Parathyroid adenoma (tissue), 2 donors: Measurements from ENCODE around the gene MGP.

ENCODE experiments used
- H2AFZ ChIP-seq: fragments of 300-600 bp; sonication (generic); one replicate; pipeline ENCODE4 v1.7.0; 2017; ENCODE audit warnings: antibody characterized with exemption, mild to moderate bottlenecking
- H3K27ac ChIP-seq: fragments of 300-600 bp; sonication (generic); one replicate; pipeline ENCODE4 v1.7.0; 2017
- H3K27me3 ChIP-seq: fragments of 300-600 bp; sonication (generic); one replicate; pipeline ENCODE4 v1.7.0; 2017; ENCODE audit warnings: low read length; ENCODE audit not compliant: control insufficient read depth, insufficient read depth
- H3K36me3 ChIP-seq: fragments of 300-600 bp; sonication (generic); one replicate; pipeline ENCODE4 v1.7.0; 2017; ENCODE audit warnings: low read length; ENCODE audit not compliant: control insufficient read depth, insufficient read depth
- H3K4me1 ChIP-seq: fragments of 300-600 bp; sonication (generic); one replicate; pipeline ENCODE4 v1.7.0; 2017; ENCODE audit warnings: control low read depth
- H3K4me2 ChIP-seq: fragments of 300-600 bp; sonication (generic); one replicate; pipeline ENCODE4 v1.7.0; 2017; ENCODE audit warnings: low read length
- H3K4me3 ChIP-seq: fragments of 300-600 bp; sonication (generic); one replicate; pipeline ENCODE4 v1.7.0; 2017; ENCODE audit warnings: low read depth, low read length
- H3K79me2 ChIP-seq: fragments of 300-600 bp; sonication (generic); one replicate; pipeline ENCODE4 v1.7.0; 2017; ENCODE audit warnings: control low read depth
- H3K9ac ChIP-seq: fragments of 300-600 bp; sonication (generic); one replicate; pipeline ENCODE4 v1.7.0; 2017; ENCODE audit warnings: mild to moderate bottlenecking
- H3K9me3 ChIP-seq: fragments of 300-600 bp; sonication (generic); one replicate; pipeline ENCODE4 v1.7.0; 2017; ENCODE audit warnings: low read length; ENCODE audit not compliant: control insufficient read depth
- CTCF ChIP-seq: fragments of 300-600 bp; sonication (generic); IDR thresholded peaks from one replicate; pipeline ENCODE4 v1.7.0; 2017; ENCODE audit warnings: antibody characterized with exemption, mild to moderate bottlenecking
- donor health status: primary hyperparathyroidism.

The MGP gene

GRCh38 chr12:14871886-14872285 lies 13.8 kb downstream of the MGP start:
- Histone ChIP-seq H2AFZ (no peak overlapping the region), H3K36me3 (no peaks in the 10 kb centered on the region), H3K27ac (no peak overlapping the region), H3K4me1 (no peaks in the 10 kb centered on the region), H3K9ac (no peak overlapping the region), H3K4me2 (no peak overlapping the region), H3K27me3 (no peaks in the 10 kb centered on the region), H3K4me3 (no peak overlapping the region), H3K79me2 (no peaks in the 10 kb centered on the region), H3K9me3 (no peaks in the 10 kb centered on the region)
- no peak for TF ChIP-seq CTCF

- Histone ChIP-seq H3K36me3 (no peaks in the 10 kb centered on the region), H3K4me3 (no peak overlapping the region), H3K79me2 (no peaks in the 10 kb centered on the region), H2AFZ (no peak overlapping the region), H3K4me1 (no peaks in the 10 kb centered on the region), H3K27me3 (no peaks in the 10 kb centered on the region), H3K9ac (no peak overlapping the region), H3K9me3 (no peaks in the 10 kb centered on the region), H3K27ac (no peak overlapping the region), H3K4me2 (no peak overlapping the region)
- no peak for TF ChIP-seq CTCF
Observed at GRCh38 chr12:14871247-14871646, 14.4 kb downstream of the MGP start.

GRCh38 chr12:14868916-14869506 lies 16.6 kb downstream of the MGP start:
- no peaks in the 10 kb centered on the region for H3K27me3 ChIP-seq
- no peak overlapping the region for H2AFZ ChIP-seq
- no peak overlapping the region for H3K9ac ChIP-seq
- no peaks in the 10 kb centered on the region for H3K79me2 ChIP-seq
- no peak overlapping the region for H3K4me2 ChIP-seq
- TF ChIP-seq CTCF = no peak
- no peaks in the 10 kb centered on the region for H3K9me3 ChIP-seq
- no peak overlapping the region for H3K4me3 ChIP-seq
- H3K36me3 ChIP-seq = no peaks in the 10 kb centered on the region
- H3K27ac ChIP-seq = no peak overlapping the region
- H3K4me1 ChIP-seq = no peaks in the 10 kb centered on the region

DNA sequence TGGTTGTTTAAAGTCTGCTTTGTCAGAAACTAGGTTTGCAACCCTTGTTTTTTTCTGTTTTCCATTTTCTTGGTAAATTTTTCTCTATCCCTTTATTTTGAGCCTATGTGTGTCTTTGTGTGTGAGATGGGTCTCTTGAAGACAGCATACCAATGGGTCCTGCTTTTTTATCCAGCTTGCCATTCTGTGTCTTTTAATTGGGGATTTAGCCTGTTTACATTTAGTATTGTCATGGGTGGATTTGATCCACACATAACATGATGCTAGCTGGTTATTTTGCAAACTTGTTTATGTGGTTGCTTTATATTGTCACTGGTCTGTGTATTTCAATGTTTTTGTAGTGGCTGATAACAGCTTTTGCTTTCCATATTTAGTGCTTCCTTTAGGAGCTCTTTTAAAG lies 25.2 kb downstream of the MGP start:
- Histone ChIP-seq H3K4me3 (no peak overlapping the region), H3K27me3 (no peaks in the 10 kb centered on the region), H3K9ac (no peak overlapping the region), H3K9me3 (no peaks in the 10 kb centered on the region), H3K4me2 (no peak overlapping the region), H3K4me1 (no peaks in the 10 kb centered on the region), H3K36me3 (no peaks in the 10 kb centered on the region), H3K27ac (no peak overlapping the region), H2AFZ (no peak overlapping the region), H3K79me2 (no peaks in the 10 kb centered on the region)
- TF ChIP-seq CTCF = no peak

GRCh38 chr12:14858513-14858912 lies 27.1 kb downstream of the MGP start:
- no peak overlapping the region for H3K9ac ChIP-seq
- no peak overlapping the region for H2AFZ ChIP-seq
- H3K27me3 ChIP-seq = no peaks in the 10 kb centered on the region
- no peaks in the 10 kb centered on the region for H3K4me1 ChIP-seq
- TF ChIP-seq CTCF = no peak
- H3K9me3 ChIP-seq = no peaks in the 10 kb centered on the region
- no peak overlapping the region for H3K27ac ChIP-seq
- no peak overlapping the region for H3K4me3 ChIP-seq
- no peaks in the 10 kb centered on the region for H3K36me3 ChIP-seq
- no peaks in the 10 kb centered on the region for H3K79me2 ChIP-seq
- H3K4me2 ChIP-seq = no peak overlapping the region
